ENCODE measurements around the gene LIFR. TPM values are rescaled to one million over a fixed set of nuclear protein-coding genes. Genes with fewer than 3 reads are reported as not detected.

LIFR gene
- polyA plus RNA-seq, 2 of the 4 experiments (the other 2 are of a cell fraction), result 3.8 to 7.9 TPM

DNA sequence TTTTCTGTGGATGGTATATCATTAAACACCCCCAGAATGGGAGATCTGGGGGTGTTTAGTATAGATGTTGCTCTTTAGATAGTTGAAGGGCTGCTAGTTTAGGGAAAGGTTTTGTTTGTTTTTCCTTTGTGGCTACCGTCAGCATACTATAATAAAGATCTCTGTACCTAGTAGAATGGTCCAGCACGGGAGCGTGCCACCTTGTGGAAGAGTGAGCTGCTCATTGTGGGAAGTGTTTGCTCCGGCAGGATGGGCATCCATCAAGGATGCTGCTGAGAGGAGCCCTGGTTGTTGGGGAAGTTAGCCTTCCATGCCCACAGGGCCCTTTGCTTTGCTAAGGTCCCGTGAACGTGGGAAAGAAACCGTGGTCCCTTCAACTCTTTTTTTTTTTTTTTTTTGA lies 113.1 kb downstream of the LIFR start:
- Histone ChIP-seq H3K4me3 (no peak overlapping the region), H3K4me2 (no peak overlapping the region), H3K4me1 (peaks cover 3% of the 10 kb centered on the region; the same call in 1 of the 3 replicates), H3K27ac (peak overlapping the region in 1 of 2 experiments; percentile 4; a peak in 1 of 6 replicates), H3K9me3 (no peaks in the 10 kb centered on the region)
- FAIRE-seq (no peak), DNase-seq (ENCODE audit: low read depth in 1 of 2, low spot score in 1 of 2) (no peak), ATAC-seq (no peak)
- TF ChIP-seq CHD4 (IDR thresholded peaks at IDR 0.05; ENCODE audit: borderline replicate concordance) (no peak), FOSB (CRISPR knock-in tag; IDR thresholded peaks at IDR 0.05) (no peak), HEYL (CRISPR knock-in tag; IDR thresholded peaks at IDR 0.05) (no peak), HDAC2 (IDR thresholded peaks at IDR 0.05) (no peak), CBX2 (IDR thresholded peaks at IDR 0.05; ENCODE audit: borderline replicate concordance, low read depth) (no peak), EHMT2 (IDR thresholded peaks at IDR 0.05; ENCODE audit: low read depth) (no peak), RCOR1 (IDR thresholded peaks at IDR 0.05; ENCODE audit: low read depth, low read length) (no peak), MYC (IDR thresholded peaks at IDR 0.05; ENCODE audit: borderline replicate concordance, low read length) (no peak), FOSL2 (IDR thresholded peaks at IDR 0.05) (no peak), FOSL2 (CRISPR knock-in tag; IDR thresholded peaks at IDR 0.05) (no peak), EP300 (IDR thresholded peaks at IDR 0.05) (no peak), ZFP36 (IDR thresholded peaks at IDR 0.05; ENCODE audit: borderline replicate concordance, partially characterized antibody) (no peak)
- TF ChIP-seq, protein P1, sequence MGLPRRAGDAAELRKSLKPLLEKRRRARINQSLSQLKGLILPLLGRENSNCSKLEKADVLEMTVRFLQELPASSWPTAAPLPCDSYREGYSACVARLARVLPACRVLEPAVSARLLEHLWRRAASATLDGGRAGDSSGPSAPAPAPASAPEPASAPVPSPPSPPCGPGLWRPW (IDR thresholded peaks at IDR 0.05), result no peak
- TF ChIP-seq, protein P2, sequence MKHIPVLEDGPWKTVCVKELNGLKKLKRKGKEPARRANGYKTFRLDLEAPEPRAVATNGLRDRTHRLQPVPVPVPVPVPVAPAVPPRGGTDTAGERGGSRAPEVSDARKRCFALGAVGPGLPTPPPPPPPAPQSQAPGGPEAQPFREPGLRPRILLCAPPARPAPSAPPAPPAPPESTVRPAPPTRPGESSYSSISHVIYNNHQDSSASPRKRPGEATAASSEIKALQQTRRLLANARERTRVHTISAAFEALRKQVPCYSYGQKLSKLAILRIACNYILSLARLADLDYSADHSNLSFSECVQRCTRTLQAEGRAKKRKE (CRISPR knock-in tag; IDR thresholded peaks at IDR 0.05; ENCODE audit: low read depth), result no peak
- TF ChIP-seq, protein P3, sequence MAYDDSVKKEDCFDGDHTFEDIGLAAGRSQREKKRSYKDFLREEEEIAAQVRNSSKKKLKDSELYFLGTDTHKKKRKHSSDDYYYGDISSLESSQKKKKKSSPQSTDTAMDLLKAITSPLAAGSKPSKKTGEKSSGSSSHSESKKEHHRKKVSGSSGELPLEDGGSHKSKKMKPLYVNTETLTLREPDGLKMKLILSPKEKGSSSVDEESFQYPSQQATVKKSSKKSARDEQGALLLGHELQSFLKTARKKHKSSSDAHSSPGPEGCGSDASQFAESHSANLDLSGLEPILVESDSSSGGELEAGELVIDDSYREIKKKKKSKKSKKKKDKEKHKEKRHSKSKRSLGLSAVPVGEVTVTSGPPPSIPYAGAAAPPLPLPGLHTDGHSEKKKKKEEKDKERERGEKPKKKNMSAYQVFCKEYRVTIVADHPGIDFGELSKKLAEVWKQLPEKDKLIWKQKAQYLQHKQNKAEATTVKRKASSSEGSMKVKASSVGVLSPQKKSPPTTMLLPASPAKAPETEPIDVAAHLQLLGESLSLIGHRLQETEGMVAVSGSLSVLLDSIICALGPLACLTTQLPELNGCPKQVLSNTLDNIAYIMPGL (CRISPR knock-in tag; IDR thresholded peaks at IDR 0.05; ENCODE audit: borderline replicate concordance), result no peak
- TF ChIP-seq, protein P4, sequence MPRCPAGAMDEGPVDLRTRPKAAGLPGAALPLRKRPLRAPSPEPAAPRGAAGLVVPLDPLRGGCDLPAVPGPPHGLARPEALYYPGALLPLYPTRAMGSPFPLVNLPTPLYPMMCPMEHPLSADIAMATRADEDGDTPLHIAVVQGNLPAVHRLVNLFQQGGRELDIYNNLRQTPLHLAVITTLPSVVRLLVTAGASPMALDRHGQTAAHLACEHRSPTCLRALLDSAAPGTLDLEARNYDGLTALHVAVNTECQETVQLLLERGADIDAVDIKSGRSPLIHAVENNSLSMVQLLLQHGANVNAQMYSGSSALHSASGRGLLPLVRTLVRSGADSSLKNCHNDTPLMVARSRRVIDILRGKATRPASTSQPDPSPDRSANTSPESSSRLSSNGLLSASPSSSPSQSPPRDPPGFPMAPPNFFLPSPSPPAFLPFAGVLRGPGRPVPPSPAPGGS (IDR thresholded peaks at IDR 0.05), result no peak
- 86% methylated on average over 7 of the region's 7 CpGs for WGBS (ENCODE audit: missing lambda C conversion rate)
- POLR2A ChIA-PET, result no interaction called here
- CTCF ChIA-PET, result interaction anchor here (1.0 to 7.1 kb wide), 10 partner anchors 23 to 379 kb away, joined by 3 to 242 read pairs (median 5); partner anchors contain the start of gene LIFR

DNA sequence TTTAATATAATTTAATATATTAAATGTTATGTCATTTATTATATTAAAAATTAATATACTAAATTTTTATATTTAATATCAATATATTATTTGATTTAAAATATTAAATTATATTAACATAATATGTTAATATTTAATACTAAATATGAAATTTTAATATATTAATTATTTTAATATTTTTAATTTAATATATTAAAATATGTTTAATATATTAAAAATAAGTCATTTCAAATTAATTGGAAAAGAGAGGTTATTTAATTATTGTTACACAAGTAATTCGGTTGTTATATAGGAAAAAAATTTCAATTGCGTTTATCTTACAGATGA lies 114.2 kb downstream of the LIFR start:
- DNase-seq (ENCODE audit: low read depth in 1 of 2, low spot score in 1 of 2), result no peak
- TF ChIP-seq TP53 (CRISPR knock-in tag; IDR thresholded peaks at IDR 0.05), result no peak
- TF ChIP-seq EHF (CRISPR knock-in tag; IDR thresholded peaks at IDR 0.05), result no peak
- TF ChIP-seq, protein P5, sequence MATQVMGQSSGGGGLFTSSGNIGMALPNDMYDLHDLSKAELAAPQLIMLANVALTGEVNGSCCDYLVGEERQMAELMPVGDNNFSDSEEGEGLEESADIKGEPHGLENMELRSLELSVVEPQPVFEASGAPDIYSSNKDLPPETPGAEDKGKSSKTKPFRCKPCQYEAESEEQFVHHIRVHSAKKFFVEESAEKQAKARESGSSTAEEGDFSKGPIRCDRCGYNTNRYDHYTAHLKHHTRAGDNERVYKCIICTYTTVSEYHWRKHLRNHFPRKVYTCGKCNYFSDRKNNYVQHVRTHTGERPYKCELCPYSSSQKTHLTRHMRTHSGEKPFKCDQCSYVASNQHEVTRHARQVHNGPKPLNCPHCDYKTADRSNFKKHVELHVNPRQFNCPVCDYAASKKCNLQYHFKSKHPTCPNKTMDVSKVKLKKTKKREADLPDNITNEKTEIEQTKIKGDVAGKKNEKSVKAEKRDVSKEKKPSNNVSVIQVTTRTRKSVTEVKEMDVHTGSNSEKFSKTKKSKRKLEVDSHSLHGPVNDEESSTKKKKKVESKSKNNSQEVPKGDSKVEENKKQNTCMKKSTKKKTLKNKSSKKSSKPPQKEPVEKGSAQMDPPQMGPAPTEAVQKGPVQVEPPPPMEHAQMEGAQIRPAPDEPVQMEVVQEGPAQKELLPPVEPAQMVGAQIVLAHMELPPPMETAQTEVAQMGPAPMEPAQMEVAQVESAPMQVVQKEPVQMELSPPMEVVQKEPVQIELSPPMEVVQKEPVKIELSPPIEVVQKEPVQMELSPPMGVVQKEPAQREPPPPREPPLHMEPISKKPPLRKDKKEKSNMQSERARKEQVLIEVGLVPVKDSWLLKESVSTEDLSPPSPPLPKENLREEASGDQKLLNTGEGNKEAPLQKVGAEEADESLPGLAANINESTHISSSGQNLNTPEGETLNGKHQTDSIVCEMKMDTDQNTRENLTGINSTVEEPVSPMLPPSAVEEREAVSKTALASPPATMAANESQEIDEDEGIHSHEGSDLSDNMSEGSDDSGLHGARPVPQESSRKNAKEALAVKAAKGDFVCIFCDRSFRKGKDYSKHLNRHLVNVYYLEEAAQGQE (IDR thresholded peaks at IDR 0.05), result no peak
- TF ChIP-seq RFX5 (IDR thresholded peaks at IDR 0.05), result no peak
- no peak for TF ChIP-seq ZFP36 (IDR thresholded peaks at IDR 0.05; ENCODE audit: borderline replicate concordance, partially characterized antibody)
- TF ChIP-seq FOSB (CRISPR knock-in tag; IDR thresholded peaks at IDR 0.05), result no peak
- TF ChIP-seq, protein P2 (CRISPR knock-in tag; IDR thresholded peaks at IDR 0.05; ENCODE audit: low read depth), result no peak
- no peak for TF ChIP-seq ZSCAN20 (CRISPR knock-in tag; IDR thresholded peaks at IDR 0.05)
- TF ChIP-seq ZNF302 (CRISPR knock-in tag; IDR thresholded peaks at IDR 0.05), result no peak
- TF ChIP-seq PHF8 (IDR thresholded peaks at IDR 0.05; ENCODE audit: borderline replicate concordance, low read depth), result no peak
- TF ChIP-seq HOXB5 (CRISPR knock-in tag; IDR thresholded peaks at IDR 0.05), result no peak
- TF ChIP-seq KDM5A (IDR thresholded peaks at IDR 0.05), result no peak
- TF ChIP-seq HEYL (CRISPR knock-in tag; IDR thresholded peaks at IDR 0.05), result no peak
- no peak for TF ChIP-seq RARB (CRISPR knock-in tag; IDR thresholded peaks at IDR 0.05)
- no peak for TF ChIP-seq GATA3 (IDR thresholded peaks at IDR 0.05; ENCODE audit: borderline replicate concordance)
- TF ChIP-seq SREBF2 (IDR thresholded peaks at IDR 0.05), result no peak
- TF ChIP-seq NR3C1 (IDR thresholded peaks at IDR 0.05), result no peak
- CTCF ChIA-PET, result interaction anchor here (0.6 to 7.1 kb wide), 117 partner anchors 10 to 1124 kb away, joined by 3 to 242 read pairs (median 6); partner anchors contain the start of gene LIFR
- Histone ChIP-seq H3K4me1 (peaks cover 3% of the 10 kb centered on the region; the same call in 1 of the 3 replicates), H3K9me3 (no peaks in the 10 kb centered on the region), H3K4me3 (no peak overlapping the region), H3K27ac (no peak overlapping the region), H3K4me2 (no peak overlapping the region)
- 48% methylated on average over 2 of the region's 2 CpGs for WGBS (ENCODE audit: missing lambda C conversion rate)
- FAIRE-seq, result no peak
- POLR2A ChIA-PET, result interaction anchor here (1.1 to 1.5 kb wide), 3 partner anchors 114 to 367 kb away, joined by 4 to 21 read pairs (median 4); partner anchors contain the start of gene LIFR
- no peak for ATAC-seq

Data from A549 (cell line).